ENCODE measurements around the gene SEMA3G.

GRCh38 chr3:52388933-52389332 lies 56.0 kb downstream of the SEMA3G start:
- TF ChIP-seq CTCF (conservative IDR thresholded peaks at IDR 0.05; ENCODE audit: low read depth in 2 of 2) (0 out of 4 replicates have a peak, but pooled peaks of 1 of the 2 experiments have one; percentile 9), EZH2 (IDR thresholded peaks at IDR 0.05; ENCODE audit: low read depth, unreplicated experiment) (no peak), ZNF114 (CRISPR knock-in tag; IDR thresholded peaks at IDR 0.05) (no peak), ZNF462 (CRISPR knock-in tag; IDR thresholded peaks at IDR 0.05) (no peak), CREB1 (CRISPR knock-in tag; IDR thresholded peaks at IDR 0.05; ENCODE audit: low read depth) (no peak), POLR2AphosphoS5 (IDR thresholded peaks at IDR 0.05; ENCODE audit: low read depth) (no peak)

Data from GM23338 (cell line).